Measurements from ENCODE around the gene VAV2.
A peak's percentile ranks its signal among the peaks of the same experiment; 100 is the strongest.

The VAV2 gene

DNA sequence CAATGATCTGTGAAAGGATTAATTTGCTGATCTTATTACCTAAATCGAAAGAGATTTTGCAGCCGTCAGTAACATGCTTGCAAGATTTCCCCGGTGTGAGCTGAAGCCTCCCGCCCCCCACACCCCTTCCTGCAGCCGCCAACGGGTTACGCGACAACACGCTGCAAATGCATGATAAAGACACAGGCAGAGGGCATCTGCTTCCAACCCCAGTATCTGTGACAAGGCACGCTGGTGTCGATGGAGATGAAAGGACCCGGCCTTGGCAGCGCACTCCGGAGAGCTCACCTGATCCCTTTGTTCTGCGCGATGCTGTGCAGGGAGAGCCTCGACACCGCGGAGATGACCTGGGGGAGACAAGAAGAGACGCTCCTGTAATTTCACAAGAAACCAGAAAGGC, 131.0 kb downstream of the VAV2 start:
- H3K4me3 ChIP-seq (ENCODE audit: low read depth, low read length), result no peak overlapping the region
- in situ Hi-C loops (cut with HindIII; ENCODE audit: low sequenced_read_pairs), result no loop called here
- no peak for DNase-seq (ENCODE audit: low read depth)
- TF ChIP-seq, protein P1, sequence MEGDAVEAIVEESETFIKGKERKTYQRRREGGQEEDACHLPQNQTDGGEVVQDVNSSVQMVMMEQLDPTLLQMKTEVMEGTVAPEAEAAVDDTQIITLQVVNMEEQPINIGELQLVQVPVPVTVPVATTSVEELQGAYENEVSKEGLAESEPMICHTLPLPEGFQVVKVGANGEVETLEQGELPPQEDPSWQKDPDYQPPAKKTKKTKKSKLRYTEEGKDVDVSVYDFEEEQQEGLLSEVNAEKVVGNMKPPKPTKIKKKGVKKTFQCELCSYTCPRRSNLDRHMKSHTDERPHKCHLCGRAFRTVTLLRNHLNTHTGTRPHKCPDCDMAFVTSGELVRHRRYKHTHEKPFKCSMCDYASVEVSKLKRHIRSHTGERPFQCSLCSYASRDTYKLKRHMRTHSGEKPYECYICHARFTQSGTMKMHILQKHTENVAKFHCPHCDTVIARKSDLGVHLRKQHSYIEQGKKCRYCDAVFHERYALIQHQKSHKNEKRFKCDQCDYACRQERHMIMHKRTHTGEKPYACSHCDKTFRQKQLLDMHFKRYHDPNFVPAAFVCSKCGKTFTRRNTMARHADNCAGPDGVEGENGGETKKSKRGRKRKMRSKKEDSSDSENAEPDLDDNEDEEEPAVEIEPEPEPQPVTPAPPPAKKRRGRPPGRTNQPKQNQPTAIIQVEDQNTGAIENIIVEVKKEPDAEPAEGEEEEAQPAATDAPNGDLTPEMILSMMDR (IDR thresholded peaks at IDR 0.05; ENCODE audit: low read depth, low read length, missing control alignments), result no peak

DNA sequence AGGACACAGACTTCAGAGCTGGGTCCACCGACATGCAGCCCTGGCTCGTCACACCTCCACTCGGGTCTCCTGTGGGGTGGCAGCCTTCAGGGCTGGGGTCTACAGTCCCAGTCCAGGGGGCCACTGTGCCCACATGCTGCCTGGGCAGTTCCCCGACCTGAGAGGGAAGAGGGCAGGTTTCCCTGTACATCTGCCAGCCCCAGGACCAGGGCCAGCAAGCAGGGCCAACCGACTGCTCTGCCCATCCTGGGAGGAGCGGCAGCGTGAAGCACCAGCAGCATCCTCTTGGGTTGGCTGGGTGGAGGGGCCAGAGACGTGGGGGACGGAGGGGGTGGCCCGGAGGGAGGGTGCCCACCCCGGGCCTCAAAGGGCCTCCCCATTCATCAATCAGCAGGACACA, 133.4 kb downstream of the VAV2 start:
- TF ChIP-seq, protein P1 (IDR thresholded peaks at IDR 0.05; ENCODE audit: low read depth, low read length, missing control alignments), result no peak
- no peak for DNase-seq (ENCODE audit: low read depth)
- in situ Hi-C loops (cut with HindIII; ENCODE audit: low sequenced_read_pairs), result loop anchor here (5.0 kb wide), 1 partner anchor 46 kb away; no protein-coding TSS in a partner anchor
- no peak overlapping the region for H3K4me3 ChIP-seq (ENCODE audit: low read depth, low read length)

DNA sequence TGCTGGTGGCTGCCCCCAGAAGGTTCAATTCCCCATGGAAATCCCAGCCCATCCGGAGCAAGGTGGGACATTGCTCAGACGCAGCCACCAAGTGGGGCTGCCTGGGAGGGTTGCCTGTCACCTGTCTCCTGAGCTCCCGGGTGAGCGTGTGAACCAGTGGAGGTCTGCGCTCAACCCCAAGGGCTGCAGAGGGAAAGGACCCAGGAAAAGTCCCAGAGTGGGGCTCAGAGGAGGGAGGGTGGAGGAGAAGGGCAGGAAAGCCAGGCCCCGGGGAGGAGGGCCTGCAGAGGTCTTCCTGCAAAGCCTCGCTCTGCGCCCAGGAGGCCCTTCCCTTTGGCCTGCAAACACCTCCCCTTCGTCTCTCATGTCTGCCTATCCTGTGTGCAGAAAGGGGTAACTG, 134.5 kb downstream of the VAV2 start:
- TF ChIP-seq, protein P1 (IDR thresholded peaks at IDR 0.05; ENCODE audit: low read depth, low read length, missing control alignments), result no peak
- in situ Hi-C loops (cut with HindIII; ENCODE audit: low sequenced_read_pairs), result loop anchor here (5.0 kb wide), 1 partner anchor 45 kb away; no protein-coding TSS in a partner anchor
- no peak overlapping the region for H3K4me3 ChIP-seq (ENCODE audit: low read depth, low read length)
- no peak for DNase-seq (ENCODE audit: low read depth)

DNA sequence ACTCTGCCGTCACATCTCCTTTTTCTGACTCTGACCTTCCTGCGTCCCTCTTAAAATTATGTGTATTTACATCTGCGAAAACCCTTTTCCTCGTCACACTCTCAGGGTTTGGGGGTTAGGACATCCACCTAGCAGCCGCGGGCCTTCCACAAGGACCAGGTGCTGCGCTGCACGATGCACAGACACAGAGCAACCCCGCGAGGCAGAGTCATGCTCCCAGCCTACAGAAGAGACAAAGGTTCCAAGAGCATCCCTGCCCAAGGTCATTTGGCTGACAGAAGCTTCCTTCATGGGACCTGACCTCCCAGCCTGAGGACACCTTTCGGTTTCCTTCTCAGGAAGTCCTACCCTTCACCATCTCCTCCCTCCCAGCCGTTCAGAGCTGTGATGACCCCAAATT, 135.3 kb downstream of the VAV2 start:
- in situ Hi-C loops (cut with HindIII; ENCODE audit: low sequenced_read_pairs), result loop anchor here (5.0 kb wide), 1 partner anchor 44 kb away; no protein-coding TSS in a partner anchor
- no peak for DNase-seq (ENCODE audit: low read depth)
- no peak overlapping the region for H3K4me3 ChIP-seq (ENCODE audit: low read depth, low read length)
- TF ChIP-seq, protein P1 (IDR thresholded peaks at IDR 0.05; ENCODE audit: low read depth, low read length, missing control alignments), result no peak

DNA sequence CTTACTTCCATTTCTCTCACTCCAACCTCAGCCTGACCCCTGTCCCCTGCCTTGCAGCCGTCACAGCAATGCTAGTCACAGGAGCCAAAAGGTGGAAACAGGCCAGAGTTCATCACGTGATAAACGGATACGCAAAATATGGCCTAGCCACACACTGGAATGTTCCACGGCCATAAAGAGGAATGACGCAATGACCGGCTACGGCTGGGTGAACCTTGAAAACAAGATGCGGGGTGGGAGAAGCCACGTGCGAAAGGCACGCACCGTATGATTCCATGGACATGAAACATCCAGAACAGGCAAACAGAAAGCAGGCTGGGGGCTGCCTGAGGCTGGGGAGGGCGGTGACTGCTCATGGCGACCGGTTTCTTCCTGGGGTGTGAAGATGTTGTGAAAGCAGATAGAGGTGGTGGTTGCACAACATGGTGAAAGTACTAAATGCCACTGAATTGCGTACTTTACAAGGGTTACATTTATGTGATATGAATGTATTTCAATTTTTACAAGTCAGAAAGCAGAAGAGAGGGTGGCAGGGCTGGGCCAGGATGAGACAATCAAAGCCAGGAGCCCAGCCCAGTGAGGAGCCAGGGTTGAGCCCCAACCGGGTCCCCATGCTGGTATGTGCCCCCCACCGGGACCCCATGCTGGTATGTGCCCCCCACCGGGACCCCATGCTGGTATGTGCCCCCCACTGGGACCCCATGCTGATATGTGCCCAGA, 136.2 kb downstream of the VAV2 start:
- in situ Hi-C loops (cut with HindIII; ENCODE audit: low sequenced_read_pairs), result loop anchor here (5.0 kb wide), 1 partner anchor 44 kb away; no protein-coding TSS in a partner anchor
- TF ChIP-seq, protein P1 (IDR thresholded peaks at IDR 0.05; ENCODE audit: low read depth, low read length, missing control alignments), result no peak
- DNase-seq (ENCODE audit: low read depth), result peak; percentile 8
- no peak overlapping the region for H3K4me3 ChIP-seq (ENCODE audit: low read depth, low read length)

DNA sequence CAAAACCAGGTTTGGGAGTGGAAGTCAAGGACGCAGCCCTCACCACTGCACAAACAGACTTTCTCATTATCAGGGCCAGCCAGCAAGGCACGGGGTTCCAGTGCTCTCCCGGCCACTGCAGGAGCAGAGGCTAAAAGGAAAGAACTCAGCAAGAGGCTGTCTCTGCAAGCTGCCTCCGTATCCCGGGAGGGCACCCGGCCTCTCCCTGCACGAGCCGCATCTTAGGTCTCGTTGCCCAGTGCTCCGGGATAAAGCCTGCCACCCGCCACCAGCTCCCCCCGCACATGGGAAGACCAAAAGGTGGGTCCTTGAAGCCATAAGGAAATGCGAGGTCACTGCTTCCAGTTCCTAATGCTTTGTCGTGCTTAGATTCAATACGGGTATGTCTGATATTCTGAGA, 136.8 kb downstream of the VAV2 start:
- in situ Hi-C loops (cut with HindIII; ENCODE audit: low sequenced_read_pairs), result loop anchor here (5.0 kb wide), 1 partner anchor 43 kb away; no protein-coding TSS in a partner anchor
- TF ChIP-seq, protein P1 (IDR thresholded peaks at IDR 0.05; ENCODE audit: low read depth, low read length, missing control alignments), result no peak
- no peak overlapping the region for H3K4me3 ChIP-seq (ENCODE audit: low read depth, low read length)
- DNase-seq (ENCODE audit: low read depth), result no peak

Data from astrocyte of the cerebellum (primary cell).